Thyroid gland (tissue), 4 donors: ENCODE results near the gene SAMD11.

Source experiments
- POLR2A ChIP-seq, 2 donors: fragments of 450-650 bp; IDR thresholded peaks; one replicate each; pipeline ENCODE4 v1.6.1; 2017; ENCODE audit warnings: antibody characterized with exemption in 2 of 2, mild to moderate bottlenecking in 2 of 2, moderate library complexity in 1 of 2
- TF ChIP-seq, protein P1 (sequence below), 6 experiments: fragments of 200-600 bp in 3 of 6; fragments of 450-650 bp in 3 of 6; sonication (generic) in 3 of 6; IDR thresholded peaks; one replicate each; pipeline ENCODE4 v1.5.1; 2016 to 2019; ENCODE audit warnings: antibody characterized with exemption in 6 of 6, mild to moderate bottlenecking in 2 of 6, inconsistent platforms in 1 of 6, moderate library complexity in 1 of 6

- TF ChIP-seq, protein P1, sequence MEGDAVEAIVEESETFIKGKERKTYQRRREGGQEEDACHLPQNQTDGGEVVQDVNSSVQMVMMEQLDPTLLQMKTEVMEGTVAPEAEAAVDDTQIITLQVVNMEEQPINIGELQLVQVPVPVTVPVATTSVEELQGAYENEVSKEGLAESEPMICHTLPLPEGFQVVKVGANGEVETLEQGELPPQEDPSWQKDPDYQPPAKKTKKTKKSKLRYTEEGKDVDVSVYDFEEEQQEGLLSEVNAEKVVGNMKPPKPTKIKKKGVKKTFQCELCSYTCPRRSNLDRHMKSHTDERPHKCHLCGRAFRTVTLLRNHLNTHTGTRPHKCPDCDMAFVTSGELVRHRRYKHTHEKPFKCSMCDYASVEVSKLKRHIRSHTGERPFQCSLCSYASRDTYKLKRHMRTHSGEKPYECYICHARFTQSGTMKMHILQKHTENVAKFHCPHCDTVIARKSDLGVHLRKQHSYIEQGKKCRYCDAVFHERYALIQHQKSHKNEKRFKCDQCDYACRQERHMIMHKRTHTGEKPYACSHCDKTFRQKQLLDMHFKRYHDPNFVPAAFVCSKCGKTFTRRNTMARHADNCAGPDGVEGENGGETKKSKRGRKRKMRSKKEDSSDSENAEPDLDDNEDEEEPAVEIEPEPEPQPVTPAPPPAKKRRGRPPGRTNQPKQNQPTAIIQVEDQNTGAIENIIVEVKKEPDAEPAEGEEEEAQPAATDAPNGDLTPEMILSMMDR (IDR thresholded peaks at IDR 0.05): no peak
- no peak for TF ChIP-seq POLR2A (IDR thresholded peaks at IDR 0.05)
Observed at GRCh38 chr1:910311-910880, 13.3 kb upstream of the SAMD11 start.
